B cell (primary cell): Measurements from ENCODE around the gene ADARB2.

Experiments
- CTCF ChIP-seq: fragments of 200-600 bp; IDR thresholded peaks from one replicate; pipeline ENCODE4 v1.8.0; 2022; ENCODE audit warnings: antibody characterized with exemption, mild to moderate bottlenecking
- EZH2 ChIP-seq: IDR thresholded peaks from 2 replicates; pipeline ENCODE4 v1.6.1; 2012; ENCODE audit warnings: borderline replicate concordance, low read depth, mild to moderate bottlenecking, moderate library complexity, low read length; ENCODE audit not compliant: insufficient read depth, poor library complexity, severe bottlenecking

GRCh38 chr10:1556496-1556895 is 180.8 kb downstream of the ADARB2 start:
- no peak for TF ChIP-seq EZH2
- no peak for TF ChIP-seq CTCF
